ENCODE data around the gene TRNP1. TPM values are rescaled to one million over a fixed set of nuclear protein-coding genes. Genes with fewer than 3 reads are reported as not detected.
A peak's percentile ranks its signal among the peaks of the same experiment; 100 is the strongest.
"Not testable (repeated sequence)": the region's sequence is repeated elsewhere in the genome, so short reads cannot be mapped to it uniquely, and the experiment has no call there.

TRNP1 gene
- total RNA-seq = not detected

DNA sequence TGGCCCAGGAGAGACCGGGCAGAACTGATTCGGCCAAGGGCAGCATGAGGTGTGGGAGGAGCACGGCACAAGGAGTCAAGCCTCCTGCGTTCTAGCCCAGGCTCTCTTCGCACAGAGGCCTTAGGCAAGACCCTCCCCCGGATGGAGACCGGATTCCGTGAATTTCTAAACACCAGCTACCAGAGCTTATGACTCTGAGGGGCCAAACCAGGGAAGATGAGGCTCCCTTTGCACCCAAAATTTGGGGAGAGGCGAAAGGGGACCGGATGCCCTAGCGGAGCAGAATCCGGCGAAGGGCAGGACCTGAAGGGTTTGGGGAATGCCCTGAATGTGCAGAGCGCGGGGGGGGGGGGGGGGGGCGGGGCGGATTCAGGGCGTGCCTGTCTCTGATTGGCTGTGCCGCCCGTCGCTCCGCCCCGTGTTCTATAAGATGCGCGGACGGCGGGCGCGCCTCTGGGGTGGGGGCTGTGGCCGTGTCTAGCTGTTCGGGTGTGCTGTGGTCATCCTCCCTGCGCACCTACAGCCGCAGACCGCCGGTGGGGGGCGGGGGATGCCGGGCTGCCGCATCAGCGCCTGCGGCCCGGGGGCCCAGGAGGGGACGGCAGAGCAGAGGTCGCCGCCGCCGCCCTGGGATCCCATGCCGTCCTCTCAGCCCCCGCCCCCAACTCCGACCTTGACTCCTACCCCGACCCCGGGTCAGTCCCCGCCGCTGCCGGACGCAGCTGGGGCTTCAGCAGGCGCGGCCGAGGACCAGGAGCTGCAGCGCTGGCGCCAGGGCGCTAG is at the start of gene TRNP1:
TRNP1 (plus strand) TSS at position 456 of the 783 bp plus-strand sequence; CDS start at position 551, 95 bp downstream.
- ATAC-seq (replicated peaks) = peak; percentile 79
- peaks cover 20% of the 10 kb centered on the region for H3K27me3 Mint-ChIP-seq
- H3K36me3 Mint-ChIP-seq (ENCODE audit: low read depth) = no peaks in the 10 kb centered on the region
- H3K4me1 Mint-ChIP-seq = peaks cover 5% of the 10 kb centered on the region
- H3K9me3 Mint-ChIP-seq = no peaks in the 10 kb centered on the region
- peak within 1 kb of the TSS; percentile 84 for H3K4me3 Mint-ChIP-seq
- no peak within 1 kb of the TSS for H3K27ac Mint-ChIP-seq

GRCh38 chr1:26945138-26945537 is 48.4 kb upstream of the TRNP1 start:
- ATAC-seq (replicated peaks) = no peak
- peaks cover 65% of the 10 kb centered on the region for H3K36me3 Mint-ChIP-seq (ENCODE audit: low read depth)
- no peaks in the 10 kb centered on the region for H3K4me1 Mint-ChIP-seq
- H3K27me3 Mint-ChIP-seq = no peaks in the 10 kb centered on the region
- H3K9me3 Mint-ChIP-seq = no peaks in the 10 kb centered on the region
- no peak overlapping the region for H3K4me3 Mint-ChIP-seq
- H3K27ac Mint-ChIP-seq = peak overlapping the region; percentile 11

- Mint-ChIP-seq H3K27me3 (no peaks in the 10 kb centered on the region), H3K9me3 (no peaks in the 10 kb centered on the region), H3K36me3 (ENCODE audit: low read depth) (peaks cover 59% of the 10 kb centered on the region), H3K27ac (peak overlapping the region; percentile 11), H3K4me1 (no peaks in the 10 kb centered on the region), H3K4me3 (no peak overlapping the region)
- ATAC-seq (replicated peaks) = no peak
Measured at GRCh38 chr1:26945728-26946127, 47.8 kb upstream of the TRNP1 start.

GRCh38 chr1:26946270-26946669 is 47.2 kb upstream of the TRNP1 start:
- Mint-ChIP-seq H3K27ac (no peak overlapping the region), H3K36me3 (ENCODE audit: low read depth) (peaks cover 56% of the 10 kb centered on the region), H3K4me3 (no peak overlapping the region), H3K4me1 (no peaks in the 10 kb centered on the region), H3K27me3 (no peaks in the 10 kb centered on the region), H3K9me3 (no peaks in the 10 kb centered on the region)
- ATAC-seq (replicated peaks) = no peak

- H3K4me3 Mint-ChIP-seq; H3K9me3 Mint-ChIP-seq; H3K27me3 Mint-ChIP-seq; H3K27ac Mint-ChIP-seq; H3K4me1 Mint-ChIP-seq; ATAC-seq (replicated peaks): not testable (repeated sequence)
- peaks cover 32% of the 10 kb centered on the region for H3K36me3 Mint-ChIP-seq (ENCODE audit: low read depth)
Measured at GRCh38 chr1:26948725-26949057, 44.8 kb upstream of the TRNP1 start.

GRCh38 chr1:26949266-26949925 is 44.1 kb upstream of the TRNP1 start:
- Mint-ChIP-seq H3K27me3 (no peaks in the 10 kb centered on the region), H3K9me3 (no peaks in the 10 kb centered on the region), H3K4me3 (no peak overlapping the region), H3K4me1 (peaks cover 5% of the 10 kb centered on the region), H3K27ac (peak overlapping the region; percentile 14), H3K36me3 (ENCODE audit: low read depth) (peaks cover 25% of the 10 kb centered on the region)
- ATAC-seq (replicated peaks) = no peak

DNA sequence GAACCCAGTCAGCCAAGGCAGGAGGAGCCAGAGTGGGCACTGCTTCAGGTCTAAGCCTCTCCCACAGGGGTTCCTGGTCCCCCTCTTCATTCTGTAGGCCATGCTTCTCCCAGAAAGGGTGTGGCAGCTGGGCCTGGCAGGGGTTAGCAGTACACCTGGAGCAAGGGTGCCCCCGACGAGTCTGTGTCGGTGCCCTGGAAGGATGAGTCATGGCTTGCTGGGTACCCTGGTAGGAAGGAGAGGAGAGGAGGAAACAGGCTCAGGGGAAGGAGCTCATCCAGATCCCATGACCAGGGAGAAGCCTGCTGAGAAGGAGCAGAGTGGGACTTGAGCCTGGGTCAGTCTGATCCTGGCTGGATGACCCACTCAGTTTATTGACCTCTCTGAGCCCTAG is 43.6 kb upstream of the TRNP1 start:
- peak overlapping the region; percentile 14 for H3K27ac Mint-ChIP-seq
- ATAC-seq (replicated peaks) = no peak
- no peak overlapping the region for H3K4me3 Mint-ChIP-seq
- peaks cover 20% of the 10 kb centered on the region for H3K36me3 Mint-ChIP-seq (ENCODE audit: low read depth)
- no peaks in the 10 kb centered on the region for H3K27me3 Mint-ChIP-seq
- peaks cover 5% of the 10 kb centered on the region for H3K4me1 Mint-ChIP-seq
- no peaks in the 10 kb centered on the region for H3K9me3 Mint-ChIP-seq

DNA sequence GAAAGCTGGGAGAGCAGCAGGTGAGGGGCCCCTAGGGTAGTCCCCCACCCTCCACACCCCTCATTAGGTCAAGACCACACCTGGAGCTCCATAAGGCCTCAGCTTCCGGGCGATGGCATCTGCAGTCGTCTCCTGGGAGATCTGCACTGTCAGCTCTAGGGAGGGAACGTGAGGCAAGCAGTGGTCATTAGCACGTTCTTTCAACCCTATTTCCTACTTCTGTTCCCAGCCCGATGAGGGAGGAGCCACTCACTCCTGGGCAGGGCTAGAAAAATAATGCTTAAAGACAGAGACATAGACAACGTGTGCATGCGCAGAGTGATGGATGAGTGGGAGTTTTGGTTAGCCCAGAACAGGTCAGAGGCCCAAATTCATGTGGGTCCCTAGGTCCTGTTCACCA is 42.9 kb upstream of the TRNP1 start:
- Mint-ChIP-seq H3K27me3 (no peaks in the 10 kb centered on the region), H3K9me3 (no peaks in the 10 kb centered on the region), H3K4me3 (no peak overlapping the region), H3K36me3 (ENCODE audit: low read depth) (peaks cover 13% of the 10 kb centered on the region), H3K4me1 (peaks cover 5% of the 10 kb centered on the region), H3K27ac (no peak overlapping the region)
- ATAC-seq (replicated peaks) = no peak

DNA sequence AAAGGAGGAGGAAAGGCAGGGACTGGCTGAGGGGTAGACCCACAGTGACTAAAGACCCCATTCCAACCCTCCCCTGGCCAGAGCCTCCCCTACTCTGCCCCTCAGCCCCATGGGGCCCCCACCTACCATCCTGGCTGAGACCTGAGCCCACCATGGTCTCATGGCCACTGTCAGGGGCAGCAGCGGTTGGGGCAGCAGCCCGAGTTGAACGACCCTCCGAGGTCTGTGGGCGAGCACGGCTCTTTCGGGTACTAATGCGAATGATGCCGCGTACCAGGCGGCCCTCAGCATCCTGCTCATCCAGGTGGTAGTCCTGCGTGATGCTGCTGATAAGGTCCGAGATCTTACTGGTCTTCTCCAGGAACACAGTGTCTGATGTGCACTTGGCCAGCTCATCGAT is 42.3 kb upstream of the TRNP1 start:
- Mint-ChIP-seq H3K27ac (no peak overlapping the region), H3K4me3 (no peak overlapping the region), H3K4me1 (peaks cover 5% of the 10 kb centered on the region), H3K9me3 (no peaks in the 10 kb centered on the region), H3K27me3 (no peaks in the 10 kb centered on the region), H3K36me3 (ENCODE audit: low read depth) (peaks cover 7% of the 10 kb centered on the region)
- ATAC-seq (replicated peaks) = no peak

GRCh38 chr1:26951821-26952497 is 41.5 kb upstream of the TRNP1 start:
- no peak overlapping the region for H3K4me3 Mint-ChIP-seq
- ATAC-seq (replicated peaks) = no peak
- no peaks in the 10 kb centered on the region for H3K36me3 Mint-ChIP-seq (ENCODE audit: low read depth)
- H3K27me3 Mint-ChIP-seq = no peaks in the 10 kb centered on the region
- no peak overlapping the region for H3K27ac Mint-ChIP-seq
- no peaks in the 10 kb centered on the region for H3K9me3 Mint-ChIP-seq
- H3K4me1 Mint-ChIP-seq = peaks cover 5% of the 10 kb centered on the region

- no peak overlapping the region for H3K27ac Mint-ChIP-seq
- no peaks in the 10 kb centered on the region for H3K36me3 Mint-ChIP-seq (ENCODE audit: low read depth)
- H3K4me1 Mint-ChIP-seq = peaks cover 5% of the 10 kb centered on the region
- H3K4me3 Mint-ChIP-seq = no peak overlapping the region
- no peaks in the 10 kb centered on the region for H3K27me3 Mint-ChIP-seq
- no peak for ATAC-seq (replicated peaks)
- H3K9me3 Mint-ChIP-seq = no peaks in the 10 kb centered on the region
Measured at GRCh38 chr1:26953374-26953773, 40.1 kb upstream of the TRNP1 start.

GRCh38 chr1:26956321-26956720 is 37.2 kb upstream of the TRNP1 start:
- Mint-ChIP-seq H3K4me3 (no peak overlapping the region), H3K27ac (no peak overlapping the region), H3K27me3 (peaks cover 4% of the 10 kb centered on the region), H3K4me1 (peaks cover 10% of the 10 kb centered on the region), H3K9me3 (no peaks in the 10 kb centered on the region), H3K36me3 (ENCODE audit: low read depth) (no peaks in the 10 kb centered on the region)
- no peak for ATAC-seq (replicated peaks)

DNA sequence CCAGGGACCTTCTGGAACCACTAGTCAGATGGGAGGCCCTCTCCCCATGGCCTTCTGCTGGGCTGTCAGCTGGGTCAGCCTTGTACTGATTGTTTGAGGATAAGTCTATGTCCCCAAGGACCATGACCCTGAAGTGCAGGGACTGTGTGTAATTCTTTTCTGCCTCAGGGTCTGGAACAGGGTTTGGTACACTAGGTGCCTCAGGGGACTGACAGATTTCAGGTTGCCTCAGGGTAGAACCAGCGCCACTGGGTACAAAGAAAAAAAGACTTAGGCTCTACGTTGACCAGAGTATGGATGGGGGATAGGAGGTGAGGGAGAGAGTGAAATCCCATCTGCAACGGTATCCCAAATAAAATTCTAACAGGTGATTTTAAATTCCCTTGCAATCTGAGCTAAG is 36.2 kb upstream of the TRNP1 start:
- Mint-ChIP-seq H3K4me3 (no peak overlapping the region), H3K36me3 (ENCODE audit: low read depth) (no peaks in the 10 kb centered on the region), H3K27ac (no peak overlapping the region), H3K4me1 (peaks cover 10% of the 10 kb centered on the region), H3K9me3 (no peaks in the 10 kb centered on the region), H3K27me3 (peaks cover 4% of the 10 kb centered on the region)
- ATAC-seq (replicated peaks) = no peak

DNA sequence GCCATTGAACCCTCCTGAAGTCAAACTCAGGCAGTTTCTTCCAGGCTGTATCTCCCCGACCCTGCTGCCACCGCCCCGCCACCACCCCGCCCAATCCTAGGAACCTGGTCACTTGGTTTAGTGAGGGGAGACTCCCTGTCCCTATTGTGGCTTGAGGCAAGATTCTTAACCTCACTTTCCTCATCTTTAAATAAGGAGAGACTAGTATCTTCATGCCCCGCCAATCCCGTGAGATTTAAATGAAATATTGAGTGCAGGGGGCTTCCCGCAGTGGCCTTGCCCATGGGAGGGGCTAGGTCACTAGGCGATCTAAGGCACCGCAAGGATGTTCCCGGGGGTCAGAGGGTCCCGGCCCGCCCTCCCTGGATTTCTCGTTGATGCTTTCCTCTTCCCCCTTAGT is 34.2 kb upstream of the TRNP1 start:
- H3K27me3 Mint-ChIP-seq = peaks cover 10% of the 10 kb centered on the region

More for the DNA sequence above, 34.2 kb upstream of the TRNP1 start:
- Mint-ChIP-seq H3K36me3 (ENCODE audit: low read depth) (no peaks in the 10 kb centered on the region), H3K4me1 (peaks cover 5% of the 10 kb centered on the region), H3K9me3 (no peaks in the 10 kb centered on the region), H3K27ac (no peak overlapping the region), H3K4me3 (no peak overlapping the region)
- no peak for ATAC-seq (replicated peaks)
